SK-N-SH (cell line): Measurements from ENCODE around the gene JAM2. TPM values are rescaled to one million over a fixed set of nuclear protein-coding genes. Genes with fewer than 3 reads are reported as not detected.

ENCODE experiments used
- CTCF ChIA-PET: fragments of 300-600, 350-600 bp; formaldehyde crosslinking; extraction: SDS; loops from one replicate; lab custom pipeline; 2021; lab: Yijun Ruan, JAX
- POLR2A ChIA-PET: fragments of 350-600 bp; sonication (Branson Sonifier 250); formaldehyde crosslinking; extraction: SDS; loops from one replicate; lab custom pipeline; 2020; ENCODE audit warnings: antibody characterized with exemption, inconsistent platforms; lab: Yijun Ruan, JAX
- DNase-seq: peaks from one replicate; pipeline ENCODE4 v3.0.0; 2012
- H2AFZ ChIP-seq: fragments of 200-600 bp; sonication (generic); 2 replicates; pipeline ENCODE4 v1.8.1; 2016; ENCODE audit warnings: antibody characterized with exemption, mild to moderate bottlenecking, low read depth
- H3F3A ChIP-seq: fragments of 200-600 bp; sonication (generic); replicated peaks from 2 replicates; pipeline ENCODE3; 2016; ENCODE audit warnings: antibody characterized with exemption, mild to moderate bottlenecking; ENCODE audit not compliant: insufficient read depth
- H3K27ac ChIP-seq, 2 experiments: fragments of 200-500 bp in 1 of 2; fragments of 200-600 bp in 1 of 2; sonication (Bioruptor generic) in 1 of 2; sonication (generic), shearing (Covaris generic) in 1 of 2; 2 replicates each; pipeline versions ENCODE4 v1.5.1 to v1.6.1; 2014 to 2016; ENCODE audit warnings: low read depth in 2 of 2, inconsistent platforms in 1 of 2, low read length in 1 of 2, mild to moderate bottlenecking in 1 of 2, mixed read lengths in 1 of 2
- H3K27me3 ChIP-seq: fragments of 200-600 bp; sonication (generic), shearing (Covaris generic); 2 replicates; pipeline ENCODE4 v1.6.1; 2016; ENCODE audit warnings: mixed run types; ENCODE audit not compliant: insufficient read depth
- H3K36me3 ChIP-seq, 2 experiments: fragments of 200-500 bp in 1 of 2; fragments of 200-600 bp in 1 of 2; sonication (Bioruptor generic) in 1 of 2; sonication (generic) in 1 of 2; replicated peaks in 1 of 2; 2 replicates each; pipeline versions ENCODE3 to v1.5.1; 2014 to 2016; ENCODE audit warnings: low read length in 1 of 2, mild to moderate bottlenecking in 1 of 2; ENCODE audit not compliant: insufficient read depth in 2 of 2, control insufficient read depth in 1 of 2
- H3K4me1 ChIP-seq, 2 experiments: fragments of 200-500 bp in 1 of 2; fragments of 200-600 bp in 1 of 2; sonication (Bioruptor generic) in 1 of 2; sonication (generic), shearing (Covaris generic) in 1 of 2; 2 replicates each; pipeline versions ENCODE4 v1.5.1 to v1.6.1; 2014 to 2016; ENCODE audit warnings: low read depth in 1 of 2, low read length in 1 of 2, mixed run types in 1 of 2; ENCODE audit not compliant: insufficient read depth in 2 of 2, control insufficient read depth in 1 of 2
- H3K4me2 ChIP-seq: fragments of 200-600 bp; sonication (generic), shearing (Covaris generic); 2 replicates; pipeline ENCODE4 v1.6.1; 2017; ENCODE audit warnings: mixed run types
- H3K4me3 ChIP-seq, 2 experiments: fragments of 200-500 bp in 1 of 2; fragments of 200-600 bp in 1 of 2; sonication (Bioruptor generic) in 1 of 2; sonication (generic), shearing (Covaris generic) in 1 of 2; 2 replicates each; pipeline versions ENCODE4 v1.5.1 to v1.8.1; 2014 to 2016; ENCODE audit warnings: low read depth in 2 of 2, inconsistent platforms in 1 of 2, low read length in 1 of 2, mild to moderate bottlenecking in 1 of 2, mixed read lengths in 1 of 2, moderate library complexity in 1 of 2
- H3K79me2 ChIP-seq: fragments of 200-600 bp; sonication (generic); 2 replicates; pipeline ENCODE4 v1.8.1; 2017; ENCODE audit warnings: mild to moderate bottlenecking; ENCODE audit not compliant: insufficient read depth
- H3K9ac ChIP-seq: fragments of 200-600 bp; sonication (generic); 2 replicates; pipeline ENCODE4 v1.6.1; 2017; ENCODE audit warnings: mixed run types
- H3K9me2 ChIP-seq: fragments of 200-600 bp; sonication (generic); 2 replicates; pipeline ENCODE4 v1.6.1; 2017; ENCODE audit warnings: mixed run types
- H3K9me3 ChIP-seq: fragments of 200-600 bp; sonication (generic); 2 replicates; pipeline ENCODE4 v1.6.1; 2017; ENCODE audit warnings: mixed run types, mild to moderate bottlenecking, moderate library complexity
- H4K20me1 ChIP-seq: fragments of 200-600 bp; sonication (generic); 2 replicates; pipeline ENCODE4 v1.6.1; 2017; ENCODE audit warnings: mild to moderate bottlenecking, mixed run types; ENCODE audit not compliant: insufficient read depth
- CHD2 ChIP-seq: fragments of 150-350 bp; IDR thresholded peaks from 2 replicates; pipeline ENCODE4 v1.6.1; 2018; ENCODE audit warnings: low read length; ENCODE audit not compliant: partially characterized antibody
- ELF1 ChIP-seq: IDR thresholded peaks from 2 replicates; pipeline ENCODE4 v1.4.0; 2012
- GABPA ChIP-seq: IDR thresholded peaks from 2 replicates; pipeline ENCODE4 v1.4.0; 2012; ENCODE audit warnings: low read depth, mild to moderate bottlenecking
- GATA2 ChIP-seq: sonication (generic); formaldehyde crosslinking; IDR thresholded peaks from 2 replicates; pipeline ENCODE4 v1.5.0; 2020; ENCODE audit warnings: mild to moderate bottlenecking, missing genetic modification reagents
- JUND ChIP-seq: IDR thresholded peaks from 2 replicates; pipeline ENCODE4 v1.4.0; 2012
- NRF1 ChIP-seq: IDR thresholded peaks from 2 replicates; pipeline ENCODE4 v1.6.1; 2012; ENCODE audit warnings: low read depth, mild to moderate bottlenecking, low read length
- POLR2AphosphoS5 ChIP-seq: IDR thresholded peaks from 2 replicates; pipeline ENCODE4 v1.6.1; 2012; ENCODE audit warnings: low read depth, low read length
- RAD21 ChIP-seq: IDR thresholded peaks from 2 replicates; pipeline ENCODE4 v1.6.1; 2012; ENCODE audit warnings: mild to moderate bottlenecking, low read length
- RCOR1 ChIP-seq: fragments of 150-350 bp; IDR thresholded peaks from 2 replicates; pipeline ENCODE4 v1.6.1; 2017; ENCODE audit warnings: antibody characterized with exemption, low read length
- REST ChIP-seq: IDR thresholded peaks from 2 replicates; pipeline ENCODE4 v1.6.1; 2012; ENCODE audit warnings: mild to moderate bottlenecking, low read depth, low read length, moderate library complexity
- RXRA ChIP-seq: IDR thresholded peaks from 2 replicates; pipeline ENCODE4 v1.4.0; 2012; ENCODE audit warnings: low read depth, mild to moderate bottlenecking, borderline replicate concordance
- SIN3A ChIP-seq: IDR thresholded peaks from 2 replicates; pipeline ENCODE4 v1.6.1; 2012; ENCODE audit warnings: low read depth, mild to moderate bottlenecking, low read length, moderate library complexity, borderline replicate concordance
- SMC3 ChIP-seq: IDR thresholded peaks from 2 replicates; pipeline ENCODE4 v1.6.1; 2012; ENCODE audit warnings: low read depth, low read length, improper control_type of control experiment
- TCF12 ChIP-seq: IDR thresholded peaks from 2 replicates; pipeline ENCODE4 v1.4.0; 2012
- USF2 ChIP-seq: fragments of 150-350 bp; IDR thresholded peaks from 2 replicates; pipeline ENCODE4 v1.6.1; 2017; ENCODE audit warnings: antibody characterized with exemption, low read length, low read depth, borderline replicate concordance
- YY1 ChIP-seq: IDR thresholded peaks from 2 replicates; pipeline ENCODE4 v1.4.0; 2012; ENCODE audit warnings: low read depth, mild to moderate bottlenecking
- WGBS: methylation state at CpG from one replicate; pipeline ENCODE4 v1.1.6; 2017; ENCODE audit warnings: low lambda C conversion rate; 5-methylcytosine and 5-hydroxymethylcytosine counted together
- polyA plus RNA-seq, 3 experiments: library from polyadenylated mRNA; depleted of rRNA; stranded (reverse); fragments of >200 nt; gene quantifications; 2 replicates each; pipeline ENCODE4 v1.2.3, GENCODE V29; 2012
- TF ChIP-seq, protein P1 (sequence below): IDR thresholded peaks from 2 replicates; pipeline ENCODE4 v1.4.0; 2012; ENCODE audit warnings: low read depth, borderline replicate concordance

Gene JAM2
- polyA plus RNA-seq, 1 of the 3 experiments (the other 2 are of a cell fraction): 8.3 TPM

GRCh38 chr21:25687787-25688186 is 48.7 kb downstream of the JAM2 start:
- CTCF ChIA-PET: interaction anchor here (1.2 to 1.9 kb wide), 2 partner anchors 21 to 80 kb away, joined by 4 to 7 read pairs; no protein-coding TSS in a partner anchor

GRCh38 chr21:25688275-25689155 is 49.5 kb downstream of the JAM2 start:
- Histone ChIP-seq H2AFZ (no peak overlapping the region), H3K9me3 (no peaks in the 10 kb centered on the region), H3K9me2 (no peaks in the 10 kb centered on the region), H3K79me2 (no peaks in the 10 kb centered on the region), H3K27me3 (no peaks in the 10 kb centered on the region), H3K4me1 (peaks cover 0 to 2% of the 10 kb centered on the region in 2 experiments; a peak in 1 of 4 replicates), H3K4me3 (no peak overlapping the region), H3F3A (peaks cover 4% of the 10 kb centered on the region), H3K36me3 (no peaks in the 10 kb centered on the region), H3K9ac (no peak overlapping the region), H3K4me2 (no peak overlapping the region; the same call in 1 of the 2 replicates), H4K20me1 (no peaks in the 10 kb centered on the region), H3K27ac (no peak overlapping the region; a peak in 1 of 4 replicates)
- CTCF ChIA-PET: interaction anchor here (1.2 kb wide), 1 partner anchor 20 kb away, joined by 4 read pairs; no protein-coding TSS in a partner anchor
- TF ChIP-seq RAD21: no peak
- TF ChIP-seq REST: no peak
- TF ChIP-seq SIN3A: no peak
- TF ChIP-seq ELF1: no peak
- no peak for TF ChIP-seq CHD2
- no peak for TF ChIP-seq GATA2 (CRISPR knock-in tag)
- TF ChIP-seq JUND: no peak
- TF ChIP-seq SMC3: no peak
- no peak for TF ChIP-seq USF2
- no peak for TF ChIP-seq POLR2AphosphoS5
- no peak for TF ChIP-seq TCF12
- no peak for TF ChIP-seq GABPA
- DNase-seq: no peak
- POLR2A ChIA-PET: no interaction called here
- 85% methylated on average over 9 of the region's 9 CpGs for WGBS

More at GRCh38 chr21:25687787-25688186, 48.7 kb downstream of the JAM2 start:
- TF ChIP-seq YY1: no peak
- TF ChIP-seq, protein P1, sequence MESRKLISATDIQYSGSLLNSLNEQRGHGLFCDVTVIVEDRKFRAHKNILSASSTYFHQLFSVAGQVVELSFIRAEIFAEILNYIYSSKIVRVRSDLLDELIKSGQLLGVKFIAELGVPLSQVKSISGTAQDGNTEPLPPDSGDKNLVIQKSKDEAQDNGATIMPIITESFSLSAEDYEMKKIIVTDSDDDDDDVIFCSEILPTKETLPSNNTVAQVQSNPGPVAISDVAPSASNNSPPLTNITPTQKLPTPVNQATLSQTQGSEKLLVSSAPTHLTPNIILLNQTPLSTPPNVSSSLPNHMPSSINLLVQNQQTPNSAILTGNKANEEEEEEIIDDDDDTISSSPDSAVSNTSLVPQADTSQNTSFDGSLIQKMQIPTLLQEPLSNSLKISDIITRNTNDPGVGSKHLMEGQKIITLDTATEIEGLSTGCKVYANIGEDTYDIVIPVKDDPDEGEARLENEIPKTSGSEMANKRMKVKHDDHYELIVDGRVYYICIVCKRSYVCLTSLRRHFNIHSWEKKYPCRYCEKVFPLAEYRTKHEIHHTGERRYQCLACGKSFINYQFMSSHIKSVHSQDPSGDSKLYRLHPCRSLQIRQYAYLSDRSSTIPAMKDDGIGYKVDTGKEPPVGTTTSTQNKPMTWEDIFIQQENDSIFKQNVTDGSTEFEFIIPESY: no peak
- TF ChIP-seq NRF1: no peak
- TF ChIP-seq RCOR1: no peak
- TF ChIP-seq RXRA: no peak
- H3K9ac ChIP-seq: no peak overlapping the region
- H3K9me3 ChIP-seq: no peaks in the 10 kb centered on the region
- no peaks in the 10 kb centered on the region for H3K79me2 ChIP-seq
- peaks cover 4% of the 10 kb centered on the region for H3F3A ChIP-seq
- H3K27ac ChIP-seq: no peak overlapping the region
- 88% methylated on average over 4 of the region's 4 CpGs for WGBS
- H3K27me3 ChIP-seq: no peaks in the 10 kb centered on the region
- H4K20me1 ChIP-seq: no peaks in the 10 kb centered on the region
- POLR2A ChIA-PET: no interaction called here
- no peak overlapping the region for H3K4me2 ChIP-seq
- no peak overlapping the region for H3K4me3 ChIP-seq
- no peak for DNase-seq
- H3K4me1 ChIP-seq: peaks cover 0 to 2% of the 10 kb centered on the region in 2 experiments; a peak in 1 of 4 replicates
- no peaks in the 10 kb centered on the region for H3K36me3 ChIP-seq
- H3K9me2 ChIP-seq: no peaks in the 10 kb centered on the region
- H2AFZ ChIP-seq: no peak overlapping the region
